Neuronal stem cell (in vitro differentiated cells): ENCODE measurements around the gene STAT2.

ENCODE experiments used
- DNase-seq: peaks from one replicate; pipeline ENCODE4 v3.0.0-alpha.2; 2013; ENCODE audit warnings: low spot score
- H2AFZ ChIP-seq: one replicate; pipeline ENCODE4 v1.6.1; 2013; ENCODE audit warnings: mild to moderate bottlenecking, low read length, inconsistent platforms
- H2AK5ac ChIP-seq: 2 replicates; pipeline ENCODE4 v1.6.1; 2013; ENCODE audit warnings: low read depth, mild to moderate bottlenecking, inconsistent platforms, low read length, moderate library complexity, mixed read lengths
- H2BK120ac ChIP-seq: 2 replicates; pipeline ENCODE4 v1.6.1; 2013; ENCODE audit warnings: low read depth, mild to moderate bottlenecking, inconsistent platforms, low read length, moderate library complexity, mixed read lengths
- H2BK12ac ChIP-seq: one replicate; pipeline ENCODE4 v1.6.1; 2013; ENCODE audit warnings: low read length, inconsistent platforms
- H2BK15ac ChIP-seq: 2 replicates; pipeline ENCODE4 v1.6.1; 2013; ENCODE audit warnings: mild to moderate bottlenecking, low read length, inconsistent platforms, mixed read lengths
- H2BK5ac ChIP-seq: one replicate; pipeline ENCODE4 v1.6.1; 2013; ENCODE audit warnings: inconsistent platforms, mild to moderate bottlenecking, low read length, moderate library complexity
- H3K14ac ChIP-seq: one replicate; pipeline ENCODE4 v1.6.1; 2013; ENCODE audit warnings: low read length, inconsistent platforms
- H3K18ac ChIP-seq: 2 replicates; pipeline ENCODE4 v1.6.1; 2013; ENCODE audit warnings: low read length, inconsistent platforms
- H3K23ac ChIP-seq: 2 replicates; pipeline ENCODE4 v1.6.1; 2013; ENCODE audit warnings: low read depth, mild to moderate bottlenecking, mixed read lengths, low read length, inconsistent platforms; ENCODE audit not compliant: poor library complexity
- H3K27ac ChIP-seq: replicated peaks from 3 replicates; pipeline ENCODE4 v1.5.1; 2013; ENCODE audit warnings: low read length, inconsistent platforms
- H3K27me3 ChIP-seq, 3 experiments: 2 replicates each; pipeline ENCODE4 v1.6.1; 2013; ENCODE audit warnings: low read length in 3 of 3, mild to moderate bottlenecking in 2 of 3, inconsistent platforms in 1 of 3, low read depth in 1 of 3, mixed read lengths in 1 of 3, moderate library complexity in 1 of 3; ENCODE audit not compliant: control insufficient read depth in 3 of 3, insufficient read depth in 3 of 3
- H3K36me3 ChIP-seq, 2 donors: replicated peaks in 1 of 2; 2 replicates each; pipeline ENCODE4 v1.6.1; 2013; ENCODE audit warnings: low read length in 2 of 2; ENCODE audit not compliant: control insufficient read depth in 2 of 2, insufficient read depth in 2 of 2
- H3K4ac ChIP-seq: 2 replicates; pipeline ENCODE4 v1.6.1; 2013; ENCODE audit warnings: inconsistent platforms, mild to moderate bottlenecking, low read length, moderate library complexity
- H3K4me1 ChIP-seq, 2 donors: 1 replicate in 1 of 2; 2 replicates in 1 of 2; pipeline ENCODE4 v1.6.1; 2013; ENCODE audit warnings: low read length in 2 of 2, low read depth in 1 of 2; ENCODE audit not compliant: control insufficient read depth in 2 of 2, insufficient read depth in 1 of 2
- H3K4me2 ChIP-seq: one replicate; pipeline ENCODE4 v1.6.1; 2013; ENCODE audit warnings: mild to moderate bottlenecking, low read length, inconsistent platforms; ENCODE audit not compliant: insufficient read depth, poor library complexity, severe bottlenecking
- H3K4me3 ChIP-seq, 2 donors: 2 replicates each; pipeline ENCODE4 v1.5.1; 2013; ENCODE audit warnings: low read length in 2 of 2, mild to moderate bottlenecking in 2 of 2, inconsistent platforms in 1 of 2, moderate library complexity in 1 of 2
- H3K79me1 ChIP-seq: one replicate; pipeline ENCODE4 v1.6.1; 2013; ENCODE audit warnings: low read depth, mild to moderate bottlenecking, inconsistent platforms, low read length, moderate library complexity
- H3K9ac ChIP-seq: one replicate; pipeline ENCODE4 v1.6.1; 2013; ENCODE audit warnings: mild to moderate bottlenecking, low read depth, low read length, inconsistent platforms; ENCODE audit not compliant: poor library complexity
- H3K9me3 ChIP-seq, 2 donors: replicated peaks in 1 of 2; 2 replicates each; pipeline versions ENCODE3 to v1.6.1; 2013; ENCODE audit warnings: low read length in 2 of 2, mild to moderate bottlenecking in 2 of 2, inconsistent platforms in 1 of 2, low read depth in 1 of 2, mixed read lengths in 1 of 2, moderate library complexity in 1 of 2; ENCODE audit not compliant: control insufficient read depth in 2 of 2, insufficient read depth in 1 of 2
- H4K8ac ChIP-seq: one replicate; pipeline ENCODE4 v1.6.1; 2013; ENCODE audit warnings: low read depth, mild to moderate bottlenecking, inconsistent platforms, low read length, moderate library complexity
- H4K91ac ChIP-seq: one replicate; pipeline ENCODE4 v1.6.1; 2013; ENCODE audit warnings: low read length, low read depth, mild to moderate bottlenecking, inconsistent platforms; ENCODE audit not compliant: poor library complexity
- WGBS, 2 donors: extraction: QIAGEN DNeasy Blood & Tissue Kit; methylation state at CpG; one replicate each; pipeline ENCODE4 v1.1.7; 2013; ENCODE audit warnings: missing lambda C conversion rate in 2 of 2, mixed read lengths in 1 of 2; ENCODE audit not compliant: insufficient read length in 2 of 2, insufficient replicate concordance in 1 of 2; ENCODE audit errors: extremely low coverage in 2 of 2; 5-methylcytosine and 5-hydroxymethylcytosine counted together

The STAT2 gene

DNA sequence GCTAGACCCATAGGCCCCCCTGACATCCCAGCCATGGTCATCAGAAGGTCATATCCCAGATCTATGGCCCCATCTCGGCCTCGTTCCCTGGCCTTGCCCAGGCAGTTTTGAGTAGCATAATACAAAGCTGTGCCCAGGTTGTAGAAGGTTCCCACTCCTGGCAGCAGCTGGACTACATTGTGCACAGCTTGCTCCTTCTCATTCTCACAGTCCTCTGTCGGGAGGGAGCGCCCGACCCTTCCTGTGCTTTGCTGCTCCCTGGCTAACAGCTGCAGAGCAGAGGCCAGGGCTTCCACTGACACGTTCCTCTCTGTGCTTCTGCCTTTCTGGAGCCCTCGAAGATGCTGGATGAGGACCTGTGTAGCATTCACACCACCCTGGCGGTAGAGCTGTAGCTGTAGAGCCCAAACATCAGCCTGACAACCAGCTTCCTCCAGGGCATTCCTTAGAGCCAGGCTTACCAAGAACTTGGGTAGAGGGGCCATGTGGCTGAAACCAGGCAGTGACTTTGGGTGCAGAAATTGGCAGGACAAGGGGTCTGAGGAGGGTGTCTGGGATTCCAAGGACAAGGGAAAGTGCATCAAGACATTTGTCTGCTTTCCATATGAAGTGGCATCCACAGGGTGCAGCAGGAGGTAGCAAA is 1.7 kb upstream of the STAT2 start:
- Histone ChIP-seq H2AFZ (no peak overlapping the region), H2BK15ac (no peak overlapping the region), H3K27me3 (peaks cover 0 to 4% (median 0%) of the 10 kb centered on the region in 3 experiments), H3K9ac (no peak overlapping the region), H2BK5ac (no peak overlapping the region), H2BK12ac (no peak overlapping the region), H3K23ac (no peak overlapping the region), H3K4me2 (no peak overlapping the region), H2BK120ac (no peak overlapping the region), H3K18ac (no peak overlapping the region), H3K9me3 (no peaks in the 10 kb centered on the region), H3K27ac (no peak overlapping the region), H3K4me1 (peaks cover 2 to 7% of the 10 kb centered on the region in 2 donors), H3K14ac (no peak overlapping the region), H3K79me1 (no peaks in the 10 kb centered on the region), H4K8ac (no peak overlapping the region), H2AK5ac (no peak overlapping the region), H3K4ac (no peak overlapping the region), H3K4me3 (peak overlapping the region in 1 of 2 donors; percentile 32), H4K91ac (no peak overlapping the region), H3K36me3 (peaks cover 0 to 2% of the 10 kb centered on the region in 2 donors)
- no peak for DNase-seq
- WGBS, 2 donors, result no CpG with 5 or more reads among the region's 8 CpGs

DNA sequence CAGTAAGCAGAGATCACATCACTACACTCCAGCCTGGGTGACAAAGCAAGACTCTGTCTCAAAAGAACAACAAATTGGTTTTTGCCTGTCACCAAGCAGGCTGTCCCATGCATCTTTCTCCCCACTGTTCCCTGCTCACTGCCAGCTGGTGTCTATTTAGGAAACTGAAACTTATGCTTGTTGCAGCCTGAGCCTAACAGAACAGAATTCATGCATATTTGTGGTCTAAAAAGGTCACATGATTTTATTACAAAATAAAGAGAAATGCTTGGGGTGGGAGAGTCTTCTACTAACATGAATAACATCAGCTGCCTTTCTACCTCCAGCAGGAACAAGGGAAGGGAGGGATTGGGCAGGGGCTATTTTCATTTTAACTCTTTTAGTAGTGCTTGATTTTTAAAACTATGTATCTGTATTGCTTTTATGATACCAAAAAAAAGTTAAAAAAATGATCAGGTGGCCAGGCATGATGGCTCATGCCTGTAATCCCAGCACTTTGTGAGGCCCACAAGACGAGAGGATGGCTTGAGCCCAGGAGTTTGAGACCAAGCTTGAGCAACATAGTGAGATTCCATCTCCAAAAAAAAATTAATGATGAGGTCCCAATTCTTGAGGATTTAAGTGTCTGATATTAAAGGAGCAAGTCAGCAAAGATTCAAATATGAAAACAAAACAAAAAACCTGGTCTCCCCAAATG is 923 bp downstream of the STAT2 start:
- no CpG with 5 or more reads among the region's 1 CpG for WGBS, 2 donors
- no peak overlapping the region for H2BK12ac ChIP-seq

DNA sequence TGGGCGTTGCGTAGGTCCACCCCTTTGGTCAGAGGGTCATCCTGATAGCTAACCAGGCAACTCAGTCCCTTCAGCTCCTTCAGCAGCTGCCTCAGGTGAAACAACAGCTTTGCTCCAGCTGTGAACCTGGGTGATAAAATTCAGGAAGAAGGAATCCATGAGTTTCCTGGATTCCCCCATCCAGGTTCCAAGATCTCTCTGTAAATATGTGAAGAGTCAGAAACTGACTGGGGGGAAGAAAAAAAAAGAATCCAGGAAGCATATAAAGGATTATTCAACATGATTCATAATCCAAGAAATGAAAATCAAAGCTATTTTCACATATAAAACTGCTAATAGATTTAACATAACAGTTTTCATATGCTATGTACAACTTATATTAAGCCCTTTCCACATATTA is 8.6 kb downstream of the STAT2 start:
- H2BK5ac ChIP-seq, result no peak overlapping the region
- no peaks in the 10 kb centered on the region for H3K27me3 ChIP-seq
- peaks cover 48 to 91% of the 10 kb centered on the region in 2 donors for H3K36me3 ChIP-seq
- no peaks in the 10 kb centered on the region for H3K4me1 ChIP-seq
- no peak overlapping the region for H3K4me3 ChIP-seq
- H3K4ac ChIP-seq, result no peak overlapping the region
- H2AFZ ChIP-seq, result no peak overlapping the region
- H3K23ac ChIP-seq, result no peak overlapping the region
- no peak overlapping the region for H4K8ac ChIP-seq
- no peak overlapping the region for H3K27ac ChIP-seq
- no peak overlapping the region for H2BK15ac ChIP-seq
- H3K9me3 ChIP-seq, result peaks cover 0 to 2% of the 10 kb centered on the region in 2 donors
- no peak for DNase-seq
- H3K79me1 ChIP-seq, result no peaks in the 10 kb centered on the region
- no CpG with 5 or more reads among the region's 2 CpGs for WGBS, 2 donors
- no peak overlapping the region for H3K9ac ChIP-seq
- H3K4me2 ChIP-seq, result no peak overlapping the region
- no peak overlapping the region for H2BK12ac ChIP-seq
- no peak overlapping the region for H3K14ac ChIP-seq
- no peak overlapping the region for H2BK120ac ChIP-seq
- H3K18ac ChIP-seq, result no peak overlapping the region
- no peak overlapping the region for H4K91ac ChIP-seq
- H2AK5ac ChIP-seq, result no peak overlapping the region

More for the DNA sequence above, 923 bp downstream of the STAT2 start:
- no peak overlapping the region for H3K27ac ChIP-seq
- H3K4ac ChIP-seq, result no peak overlapping the region
- no peak overlapping the region for H2BK5ac ChIP-seq
- no peak overlapping the region for H3K4me2 ChIP-seq
- no peak overlapping the region for H2BK15ac ChIP-seq
- no peak overlapping the region for H4K8ac ChIP-seq
- H3K27me3 ChIP-seq, result peaks cover 0 to 4% (median 0%) of the 10 kb centered on the region in 3 experiments
- no peak overlapping the region for H2AK5ac ChIP-seq
- no peak for DNase-seq
- H3K36me3 ChIP-seq, result peaks cover 18 to 28% of the 10 kb centered on the region in 2 donors
- H4K91ac ChIP-seq, result no peak overlapping the region
- H3K4me1 ChIP-seq, result peaks cover 2 to 7% of the 10 kb centered on the region in 2 donors
- H3K23ac ChIP-seq, result no peak overlapping the region
- H3K9me3 ChIP-seq, result no peaks in the 10 kb centered on the region
- H3K4me3 ChIP-seq, result peak overlapping the region in 1 of 2 donors; percentile 82
- no peaks in the 10 kb centered on the region for H3K79me1 ChIP-seq
- H3K18ac ChIP-seq, result no peak overlapping the region
- no peak overlapping the region for H2BK120ac ChIP-seq
- H3K14ac ChIP-seq, result no peak overlapping the region
- H2AFZ ChIP-seq, result no peak overlapping the region
- no peak overlapping the region for H3K9ac ChIP-seq

DNA sequence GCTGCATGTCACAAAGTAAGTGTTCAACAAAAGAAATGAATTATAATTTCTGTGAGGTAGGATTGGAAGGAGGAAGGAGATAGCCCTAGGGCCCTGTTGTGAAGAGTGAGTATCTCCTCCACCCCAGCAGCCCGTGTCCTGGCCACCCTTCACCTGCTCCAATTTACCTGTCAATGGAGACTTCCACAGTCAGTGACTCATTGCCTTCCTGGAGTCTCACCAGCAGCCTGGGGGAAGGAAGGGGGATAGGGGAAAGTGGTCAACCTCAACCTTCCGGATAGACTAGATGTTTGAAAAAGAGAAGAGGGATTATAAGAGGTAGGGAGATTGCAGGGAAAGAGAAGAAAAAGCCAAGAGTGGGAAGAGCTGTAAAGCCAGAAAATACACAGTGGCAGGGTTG is 9.2 kb downstream of the STAT2 start:
- no peak for DNase-seq
- peaks cover 0 to 2% of the 10 kb centered on the region in 2 donors for H3K9me3 ChIP-seq
- no peak overlapping the region for H3K27ac ChIP-seq
- no peak overlapping the region for H3K4me3 ChIP-seq
- no peak overlapping the region for H3K14ac ChIP-seq
- no CpG with 5 or more reads among the region's 2 CpGs for WGBS, 2 donors
- no peak overlapping the region for H2BK15ac ChIP-seq
- H3K36me3 ChIP-seq, result peaks cover 47 to 91% of the 10 kb centered on the region in 2 donors
- no peak overlapping the region for H3K4ac ChIP-seq
- no peak overlapping the region for H3K23ac ChIP-seq
- H3K27me3 ChIP-seq, result no peaks in the 10 kb centered on the region
- no peaks in the 10 kb centered on the region for H3K4me1 ChIP-seq
- no peak overlapping the region for H3K18ac ChIP-seq
- no peak overlapping the region for H3K9ac ChIP-seq
- H4K8ac ChIP-seq, result no peak overlapping the region
- H2AFZ ChIP-seq, result no peak overlapping the region
- no peak overlapping the region for H2BK120ac ChIP-seq
- no peak overlapping the region for H2AK5ac ChIP-seq
- H4K91ac ChIP-seq, result no peak overlapping the region
- no peak overlapping the region for H2BK5ac ChIP-seq
- no peak overlapping the region for H3K4me2 ChIP-seq
- no peaks in the 10 kb centered on the region for H3K79me1 ChIP-seq
- H2BK12ac ChIP-seq, result no peak overlapping the region
